Measurements from ENCODE around the gene DSC3. TPM values are rescaled to one million over a fixed set of nuclear protein-coding genes. Genes with fewer than 3 reads are reported as not detected.
"Not testable (repeated sequence)": the region's sequence is repeated elsewhere in the genome, so short reads cannot be mapped to it uniquely, and the experiment has no call there.

DSC3 gene
- total RNA-seq, 1 donor from 2014 or later: 0.03 TPM

GRCh38 chr18:31041271-31042083 is 1.1 kb downstream of the DSC3 start:
- ATAC-seq (no peak), DNase-seq (ENCODE audit: low spot score) (no peak)

DNA sequence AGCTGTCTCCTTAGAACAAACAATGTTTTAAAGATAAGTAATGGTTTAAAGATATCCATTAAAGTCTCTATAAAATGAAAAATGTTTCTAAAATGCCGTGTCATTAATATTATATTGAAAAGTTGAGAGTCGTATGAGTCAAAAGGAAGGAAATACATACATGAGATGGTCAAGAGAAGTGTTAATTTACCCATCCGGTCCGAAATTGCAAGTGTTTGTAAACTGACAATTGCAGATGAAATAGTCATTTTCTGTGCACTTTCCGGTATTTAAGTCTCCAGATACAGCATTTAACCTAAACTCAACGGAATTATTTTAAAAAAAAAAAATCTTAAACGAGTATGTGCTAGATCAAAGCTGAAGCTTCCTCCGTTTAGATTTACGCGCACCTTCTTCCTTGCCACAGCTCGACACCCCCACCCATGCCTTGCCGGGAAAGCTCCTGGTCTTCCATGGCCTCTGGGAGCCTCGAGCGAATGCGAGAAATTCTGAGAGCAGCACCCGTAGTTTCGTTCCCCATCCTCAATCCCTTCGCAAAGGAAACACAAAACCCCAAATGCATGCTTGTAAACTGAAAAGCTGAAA is 1.8 kb downstream of the DSC3 start:
- ATAC-seq (no peak), DNase-seq (ENCODE audit: low spot score) (no peak)

DNA sequence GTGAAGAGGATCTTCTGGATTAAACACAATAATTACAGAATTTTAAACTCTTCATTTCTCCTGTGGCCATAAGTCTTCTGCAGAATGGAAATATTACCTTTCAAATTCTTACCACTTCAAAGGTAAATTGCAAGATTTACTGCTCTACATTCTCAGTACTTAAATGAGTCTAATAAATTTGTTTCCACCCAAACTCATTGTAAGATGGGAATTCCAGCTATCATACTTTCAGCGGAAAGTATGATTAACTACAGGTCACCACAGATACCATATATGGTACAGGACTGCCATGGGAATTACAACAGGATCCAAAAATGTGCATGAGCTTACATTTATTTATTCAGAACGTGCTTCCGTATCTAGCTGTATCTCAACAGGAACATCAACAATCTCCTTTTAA is 3.1 kb downstream of the DSC3 start:
- ATAC-seq (no peak), DNase-seq (ENCODE audit: low spot score) (no peak)

DNA sequence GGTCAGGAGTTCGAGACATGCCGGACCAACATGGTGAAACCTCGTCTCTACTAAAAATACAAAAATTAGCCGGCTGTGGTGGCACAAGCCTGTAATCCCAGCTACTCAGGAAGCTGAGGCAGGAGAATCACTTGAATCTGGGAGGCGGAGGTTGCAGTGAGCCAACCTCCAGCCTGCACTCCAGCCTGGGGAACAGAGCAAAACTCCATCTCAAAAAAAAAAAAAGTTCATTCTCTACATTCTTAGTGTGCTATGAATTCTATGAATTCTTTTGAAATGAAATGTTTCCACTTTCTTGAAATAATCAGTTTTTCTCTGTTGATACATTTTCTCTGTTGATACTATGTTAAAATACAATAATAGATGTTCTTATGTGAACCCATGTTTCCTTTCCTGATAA is 4.9 kb downstream of the DSC3 start:
- not testable (repeated sequence) for ATAC-seq; DNase-seq (ENCODE audit: low spot score)

- ATAC-seq: no peak
- DNase-seq (ENCODE audit: low spot score): no peak
Measured at GRCh38 chr18:31034541-31034940, 8.0 kb downstream of the DSC3 start.

- ATAC-seq: no peak
- DNase-seq (ENCODE audit: low spot score): no peak
Measured at GRCh38 chr18:31030574-31031278, 11.8 kb downstream of the DSC3 start.

DNA sequence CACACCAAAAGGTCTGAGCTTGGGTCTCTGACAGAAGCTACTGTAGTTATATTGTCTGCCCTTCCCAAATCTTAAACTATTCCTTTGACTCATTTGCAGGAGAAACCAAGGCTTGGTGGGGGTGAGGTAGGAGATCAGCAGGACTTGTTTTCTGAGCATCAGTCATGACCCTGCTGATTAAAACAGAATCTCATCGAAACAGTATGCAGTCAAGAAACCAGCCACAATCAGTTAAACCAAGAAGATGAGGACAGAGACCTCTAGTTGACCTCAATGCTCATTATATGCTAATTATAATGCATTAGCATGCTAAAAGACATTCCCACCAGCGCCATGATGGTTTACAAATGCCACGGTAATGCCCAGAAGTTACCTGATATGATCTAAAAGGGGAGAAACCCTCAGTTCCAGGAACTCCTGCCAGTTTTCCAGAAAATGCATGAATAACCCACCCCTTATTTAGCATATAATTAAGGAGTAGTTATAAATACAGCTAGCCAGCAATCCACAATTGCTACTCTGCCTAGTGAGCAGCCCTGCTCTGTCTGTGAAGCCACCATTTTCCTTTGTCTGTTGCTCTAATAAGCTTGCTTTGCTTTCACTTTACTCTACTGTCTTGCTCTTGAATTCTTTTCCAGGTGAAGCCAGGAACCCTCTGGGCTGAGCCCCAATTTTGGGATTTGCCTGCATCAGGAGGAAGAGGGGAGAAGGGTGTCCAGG is 26.7 kb downstream of the DSC3 start:
- no peak for ATAC-seq

DNA sequence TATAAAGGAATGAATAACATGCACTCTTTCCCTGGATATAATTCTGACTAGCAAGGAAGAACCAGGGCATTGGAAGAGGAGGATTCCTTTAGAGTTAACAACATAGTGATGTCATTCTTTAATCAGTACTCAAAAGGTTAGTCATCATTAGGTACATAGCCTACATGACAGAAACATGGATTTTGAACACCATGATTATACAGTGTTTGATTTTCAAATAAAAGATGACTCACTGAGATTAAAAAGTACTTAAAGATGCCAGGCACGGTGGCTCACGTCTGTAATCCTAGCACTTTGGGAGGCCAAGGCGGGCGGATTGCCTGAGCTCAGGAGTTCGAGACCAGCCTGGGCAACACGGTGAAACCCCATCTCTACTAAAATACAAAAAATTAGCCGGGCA is 31.1 kb downstream of the DSC3 start:
- not testable (repeated sequence) for DNase-seq (ENCODE audit: low spot score); ATAC-seq

More for the DNA sequence above, 26.7 kb downstream of the DSC3 start:
- DNase-seq (ENCODE audit: low spot score): no peak

GRCh38 chr18:31010601-31011000 is 31.9 kb downstream of the DSC3 start:
- no peak for ATAC-seq
- no peak for DNase-seq (ENCODE audit: low spot score)

- ATAC-seq: no peak
- DNase-seq (ENCODE audit: low spot score): no peak
Measured at GRCh38 chr18:30999887-31000628, 42.5 kb downstream of the DSC3 start.

DNA sequence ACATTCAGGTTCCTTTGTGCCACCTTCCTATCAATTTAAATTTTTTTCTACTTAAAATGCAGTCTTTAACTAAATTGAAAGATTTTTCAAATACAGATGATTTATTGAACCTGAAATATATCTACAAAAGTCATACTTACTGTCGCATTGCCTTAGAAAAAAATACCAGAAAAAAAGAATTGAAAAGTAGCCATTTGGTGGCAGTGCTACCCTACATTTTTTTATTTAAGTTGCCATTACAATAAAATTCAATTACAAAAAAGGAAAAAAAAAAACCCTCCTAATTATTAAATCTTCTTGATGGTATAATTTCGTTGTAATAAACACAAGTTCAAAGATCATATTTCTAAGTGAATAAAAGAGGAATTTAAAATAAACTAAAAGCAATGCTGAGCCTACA is 43.4 kb downstream of the DSC3 start:
- ATAC-seq: peak; percentile 34

DNA sequence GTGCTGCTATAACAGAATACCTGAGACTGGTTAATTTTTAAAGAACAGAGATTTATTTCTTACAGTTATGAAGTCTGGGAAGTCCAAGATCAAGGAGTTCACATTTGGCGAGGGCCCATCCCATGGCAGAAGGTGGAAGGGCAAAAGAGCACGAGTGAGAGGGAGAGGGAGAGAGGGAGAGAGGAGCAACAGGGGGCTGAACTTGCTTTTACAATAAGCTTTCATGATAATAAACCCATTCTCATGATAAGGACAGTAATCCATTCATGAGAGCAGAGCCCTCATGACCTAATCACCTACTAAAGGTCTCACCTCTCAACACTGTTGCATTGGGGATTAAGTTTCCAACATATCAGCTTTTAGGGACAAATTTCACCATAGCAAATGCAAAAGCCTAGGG is 45.3 kb downstream of the DSC3 start:
- DNase-seq (ENCODE audit: low spot score) (no peak), ATAC-seq (no peak)

More for the DNA sequence above, 43.4 kb downstream of the DSC3 start:
- DNase-seq (ENCODE audit: low spot score): no peak

DNA sequence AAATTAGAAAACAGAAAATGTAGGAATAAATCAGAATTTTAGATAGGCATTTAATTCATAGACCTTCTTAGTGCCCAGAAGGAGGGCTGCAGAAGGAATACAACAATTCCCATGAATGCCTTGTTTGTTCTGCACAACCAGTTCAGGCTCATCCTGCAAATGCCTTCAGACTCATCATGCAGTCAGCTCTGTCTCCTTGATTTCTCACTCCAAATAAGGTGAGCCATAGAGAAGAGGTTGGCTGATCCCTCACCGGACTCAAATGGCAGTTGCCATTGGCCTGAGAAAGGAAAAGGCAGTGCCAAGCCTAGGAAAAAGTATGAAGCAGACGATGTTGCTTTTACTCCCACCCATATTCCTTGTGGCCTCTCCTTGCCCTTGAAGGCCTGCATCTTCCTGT is 50.3 kb downstream of the DSC3 start:
- ATAC-seq: no peak
- no peak for DNase-seq (ENCODE audit: low spot score)

- no peak for DNase-seq (ENCODE audit: low spot score)
- no peak for ATAC-seq
Measured at GRCh38 chr18:30991397-30991796, 51.1 kb downstream of the DSC3 start.

GRCh38 chr18:30989141-30989540 is 53.4 kb downstream of the DSC3 start:
- DNase-seq (ENCODE audit: low spot score) (no peak), ATAC-seq (no peak)

DNA sequence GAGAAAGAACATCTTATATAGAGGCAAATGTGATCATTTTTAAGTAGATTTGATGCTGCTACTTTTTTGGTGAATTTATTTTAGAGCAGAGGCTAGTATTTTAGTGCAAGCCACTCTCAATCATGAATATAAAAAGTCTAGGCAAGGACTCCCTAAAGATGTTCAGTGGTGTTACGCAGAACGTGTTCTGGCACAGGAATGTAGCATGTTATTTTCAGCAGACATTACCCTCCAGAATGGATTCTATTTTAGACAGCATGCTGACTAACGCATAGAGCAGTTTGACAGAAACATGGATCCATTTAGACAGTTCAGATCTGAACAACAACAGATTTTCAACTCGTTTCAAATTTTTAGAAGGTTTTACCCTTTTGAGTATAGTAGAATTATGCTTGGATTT is 54.1 kb downstream of the DSC3 start:
- ATAC-seq: no peak
- DNase-seq (ENCODE audit: low spot score): no peak

DNA sequence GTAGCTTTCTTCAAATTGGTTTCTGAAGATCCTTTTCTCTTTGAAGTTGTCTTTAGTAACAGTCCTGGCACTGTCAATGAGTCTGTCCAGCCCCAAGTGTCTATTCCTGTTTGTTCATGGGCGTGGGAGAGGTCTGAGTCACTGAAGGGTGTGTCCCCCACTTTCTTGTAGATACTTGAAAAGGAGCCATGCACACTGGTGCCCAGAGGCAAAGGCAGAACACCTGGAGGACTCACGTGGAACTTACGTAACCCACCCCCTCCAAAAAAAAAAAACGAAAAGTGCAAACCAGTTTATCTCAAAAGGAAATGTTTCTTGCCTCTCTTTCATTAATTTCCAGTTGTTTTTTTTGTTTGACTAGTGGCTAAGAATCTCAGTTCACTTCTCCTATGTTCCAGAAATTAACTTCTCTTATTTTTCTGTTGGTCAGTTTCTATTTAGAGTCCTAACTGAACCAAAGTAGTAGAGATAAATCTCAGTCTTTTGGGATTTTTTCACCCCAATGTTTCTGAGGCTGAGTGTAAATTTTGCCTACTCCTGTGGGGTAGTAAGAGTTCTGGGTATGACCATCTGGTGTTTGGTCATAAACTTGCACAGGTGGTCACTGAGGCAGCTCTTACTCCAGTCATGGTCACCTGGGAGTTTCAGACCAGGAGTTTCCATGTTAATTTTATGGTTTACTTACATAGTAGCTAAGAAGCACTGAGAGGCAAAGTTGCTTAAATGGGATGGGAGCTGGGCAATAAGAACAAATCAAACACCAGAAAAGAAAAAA is 54.9 kb downstream of the DSC3 start:
- no peak for ATAC-seq
- DNase-seq (ENCODE audit: low spot score): no peak

DNA sequence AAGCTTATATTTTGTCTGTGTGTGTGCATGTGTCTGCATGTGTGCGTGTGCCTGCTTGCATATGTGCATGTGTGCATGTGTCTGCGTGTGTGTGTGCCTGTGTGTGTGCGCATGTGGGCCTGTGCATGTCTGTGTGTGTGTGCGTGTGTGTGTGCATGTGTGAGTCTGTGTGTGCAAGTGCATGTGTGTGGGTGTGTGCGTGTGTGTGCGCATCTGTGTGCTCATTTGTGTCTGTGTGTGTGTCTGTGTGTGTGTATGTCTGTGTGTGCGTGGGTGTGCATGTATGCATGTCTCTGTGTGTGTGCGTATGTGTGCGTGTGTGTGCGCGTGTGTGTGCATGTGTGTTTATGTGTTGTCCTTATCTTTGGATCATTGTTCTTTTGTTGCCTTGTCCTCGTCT is 56.8 kb downstream of the DSC3 start:
- no peak for DNase-seq (ENCODE audit: low spot score)
- no peak for ATAC-seq

- no peak for ATAC-seq
- DNase-seq (ENCODE audit: low spot score): no peak
Measured at GRCh38 chr18:30982285-30982992, 60.1 kb downstream of the DSC3 start.
